CD14-positive monocyte (primary cell): Measurements from ENCODE around the gene SLC9C1. TPM values are rescaled to one million over a fixed set of nuclear protein-coding genes. Genes with fewer than 3 reads are reported as not detected.
A peak's percentile ranks its signal among the peaks of the same experiment; 100 is the strongest.

Source experiments
- DNase-seq, 3 donors: peaks; one replicate each; pipeline ENCODE4 v3.0.0-alpha.2; 2011 to 2022
- H2AFZ ChIP-seq: 2 replicates; pipeline ENCODE4 v1.6.0; 2012; ENCODE audit warnings: mild to moderate bottlenecking, low read depth, low read length, inconsistent platforms; ENCODE audit not compliant: insufficient read depth, poor library complexity, severe bottlenecking
- H3K27ac ChIP-seq, 2 donors: 1 replicate in 1 of 2; 2 replicates in 1 of 2; pipeline ENCODE4 v1.5.1; 2012 to 2013; ENCODE audit warnings: low read length in 2 of 2, control low read depth in 1 of 2, inconsistent platforms in 1 of 2, low read depth in 1 of 2, mild to moderate bottlenecking in 1 of 2
- H3K27me3 ChIP-seq, 2 donors: one replicate each; pipeline versions ENCODE4 v1.6.0 to v1.6.1; 2011 to 2013; ENCODE audit warnings: low read length in 2 of 2; ENCODE audit not compliant: control insufficient read depth in 2 of 2, insufficient read depth in 2 of 2
- H3K36me3 ChIP-seq, 2 donors: replicated peaks in 1 of 2; 1 replicate in 1 of 2; 2 replicates in 1 of 2; pipeline versions ENCODE4 v1.5.1 to v1.6.1; 2012 to 2013; ENCODE audit warnings: low read length in 2 of 2, control low read depth in 1 of 2, inconsistent platforms in 1 of 2, mild to moderate bottlenecking in 1 of 2; ENCODE audit not compliant: insufficient read depth in 2 of 2, control insufficient read depth in 1 of 2
- H3K4me1 ChIP-seq, 2 donors: 1 replicate in 1 of 2; 2 replicates in 1 of 2; pipeline versions ENCODE4 v1.5.1 to v1.6.1; 2012 to 2013; ENCODE audit warnings: low read length in 2 of 2, control low read depth in 1 of 2, inconsistent platforms in 1 of 2, mild to moderate bottlenecking in 1 of 2, moderate library complexity in 1 of 2; ENCODE audit not compliant: insufficient read depth in 2 of 2, control insufficient read depth in 1 of 2
- H3K4me2 ChIP-seq: replicated peaks from 2 replicates; pipeline ENCODE3; 2012; ENCODE audit warnings: low read length, moderate library complexity, mild to moderate bottlenecking; ENCODE audit not compliant: poor library complexity, severe bottlenecking; ENCODE audit errors: extremely low read depth
- H3K4me3 ChIP-seq, 3 experiments: fragments of 200-600 bp in 1 of 3; sonication (generic) in 1 of 3; replicated peaks in 1 of 3; 1 replicate in 2 of 3; 2 replicates in 1 of 3; pipeline ENCODE4 v1.5.1; 2011 to 2013; ENCODE audit warnings: low read length in 3 of 3, mild to moderate bottlenecking in 3 of 3, control low read depth in 2 of 3, low read depth in 2 of 3, inconsistent platforms in 1 of 3, moderate library complexity in 1 of 3
- H3K79me2 ChIP-seq: 2 replicates; pipeline ENCODE4 v1.6.0; 2012; ENCODE audit warnings: mild to moderate bottlenecking, control low read depth, inconsistent platforms, low read length, moderate library complexity; ENCODE audit not compliant: insufficient read depth
- H3K9ac ChIP-seq: 2 replicates; pipeline ENCODE4 v1.6.0; 2017; ENCODE audit warnings: low read length, mild to moderate bottlenecking; ENCODE audit not compliant: insufficient read depth, poor library complexity, severe bottlenecking
- H3K9me3 ChIP-seq, 2 donors: replicated peaks in 1 of 2; 1 replicate in 1 of 2; 2 replicates in 1 of 2; pipeline versions ENCODE4 v1.5.1 to v1.6.1; 2012 to 2013; ENCODE audit warnings: low read length in 2 of 2, control low read depth in 1 of 2; ENCODE audit not compliant: control insufficient read depth in 1 of 2, insufficient read depth in 1 of 2
- H4K20me1 ChIP-seq: 2 replicates; pipeline ENCODE4 v1.6.0; 2012; ENCODE audit warnings: mild to moderate bottlenecking, low read length, control low read depth, moderate library complexity; ENCODE audit not compliant: insufficient read depth
- H3K27ac Mint-ChIP-seq, 7 donors: one replicate each; pipeline ENCODE4 v1.8.0; 2020; ENCODE audit warnings: mild to moderate bottlenecking in 7 of 7, mixed read lengths in 7 of 7, moderate library complexity in 6 of 7, inconsistent platforms in 2 of 7
- H3K27me3 Mint-ChIP-seq, 3 donors: one replicate each; pipeline ENCODE4 v1.8.0; 2021 to 2022; ENCODE audit warnings: low read depth in 3 of 3, mild to moderate bottlenecking in 3 of 3, mixed read lengths in 3 of 3, moderate library complexity in 3 of 3, inconsistent platforms in 1 of 3
- H3K36me3 Mint-ChIP-seq, 2 donors: one replicate each; pipeline ENCODE4 v1.8.0; 2020; ENCODE audit warnings: mixed read lengths in 2 of 2, inconsistent platforms in 1 of 2, mild to moderate bottlenecking in 1 of 2
- H3K4me1 Mint-ChIP-seq: one replicate; pipeline ENCODE4 v1.8.0; 2020; ENCODE audit warnings: mild to moderate bottlenecking, mixed read lengths
- H3K4me3 Mint-ChIP-seq, 2 donors: one replicate each; pipeline ENCODE4 v1.8.0; 2020; ENCODE audit warnings: mild to moderate bottlenecking in 2 of 2, mixed read lengths in 2 of 2, moderate library complexity in 1 of 2
- H3K9me3 Mint-ChIP-seq, 7 donors: one replicate each; pipeline ENCODE4 v1.8.0; 2020 to 2022; ENCODE audit warnings: mixed read lengths in 7 of 7, mild to moderate bottlenecking in 6 of 7, moderate library complexity in 6 of 7, inconsistent platforms in 2 of 7
- CTCF ChIP-seq: fragments of 200-600 bp; IDR thresholded peaks from one replicate; pipeline ENCODE4 v1.8.0; 2022; ENCODE audit warnings: antibody characterized with exemption, mild to moderate bottlenecking
- WGBS: methylation state at CpG from one replicate; pipeline ENCODE4 v1.1.5; 2013; ENCODE audit warnings: missing lambda C conversion rate; ENCODE audit not compliant: insufficient coverage; 5-methylcytosine and 5-hydroxymethylcytosine counted together
- intact Hi-C, 2 donors: fragments of 100-400 bp; cut with micrococcal nuclease; formaldehyde crosslinking; loops; one replicate each; pipeline versions ENCODE4 v1.15.0 to v1.15.1; 2023
- polyA plus RNA-seq, 3 donors: library from polyadenylated mRNA; depleted of rRNA in 1 of 3; unstranded in 2 of 3; stranded (reverse) in 1 of 3; fragments of 300-500 nt in 2 of 3; fragments of >200 nt in 1 of 3; fragmentation: Illumina TruSeq in 2 of 3; gene quantifications; 1 replicate in 2 of 3; 2 replicates in 1 of 3; pipeline ENCODE4 v1.2.3, GENCODE V29; 2012 to 2021
- small RNA-seq: library from RNA; depleted of rRNA; stranded (forward); fragments of <200 nt; gene quantifications from one replicate; pipeline ENCODE3, GENCODE V24; 2012; ENCODE audit warnings: low read depth; ENCODE audit not compliant: insufficient read length

Gene SLC9C1
- polyA plus RNA-seq, 3 donors = not detected

GRCh38 chr3:112090887-112091586 is 203.0 kb downstream of the SLC9C1 start:
- intact Hi-C loops = no loop called here
- peaks cover 0 to 22% (median 6%) of the 10 kb centered on the region in 7 donors for H3K9me3 Mint-ChIP-seq
- H3K4me3 ChIP-seq = no peak overlapping the region
- H3K4me3 Mint-ChIP-seq = peak overlapping the region in 1 of 2 donors; percentile 80
- H3K9me3 ChIP-seq = peaks cover 0 to 3% of the 10 kb centered on the region in 2 donors
- H3K4me2 ChIP-seq = no peak overlapping the region
- H3K27me3 Mint-ChIP-seq = peaks cover 92 to 96% (median 93%) of the 10 kb centered on the region in 3 donors
- no peaks in the 10 kb centered on the region for H3K36me3 ChIP-seq
- no peak for DNase-seq
- H3K79me2 ChIP-seq = no peaks in the 10 kb centered on the region
- H3K36me3 Mint-ChIP-seq = peaks cover 4 to 5% of the 10 kb centered on the region in 2 donors
- peaks cover 36% of the 10 kb centered on the region for H3K4me1 Mint-ChIP-seq
- H3K27me3 ChIP-seq = peaks cover 86 to 96% of the 10 kb centered on the region in 2 donors
- H3K27ac ChIP-seq = no peak overlapping the region
- H3K27ac Mint-ChIP-seq = peak overlapping the region in 1 of 7 donors; percentile 30
- H4K20me1 ChIP-seq = no peaks in the 10 kb centered on the region
- no CpG with 5 or more reads among the region's 6 CpGs for WGBS
- no peak overlapping the region for H2AFZ ChIP-seq
- no peak for TF ChIP-seq CTCF
- H3K9ac ChIP-seq = no peak overlapping the region
- peaks cover 19 to 23% of the 10 kb centered on the region in 2 donors for H3K4me1 ChIP-seq

Small RNA genes lying within 50 kb of the gene (small RNA-seq; reads per million reads assigned to genes)
- gene MIR567 = not detected

Other genes with a start within 250 kb of the SLC9C1 start
- gene C3orf52, start 207.8 kb downstream of the SLC9C1 start, polyA plus RNA-seq = not detected
- under 1 TPM in 2 of 3 donors, not detected in 1; 0.10 to 0.16 TPM for gene GCSAM, start 161.0 kb downstream of the SLC9C1 start, polyA plus RNA-seq
- under 1 TPM in 2 of 3 donors, not detected in 1; 0.12 to 0.13 TPM for gene CD200, start 38.9 kb upstream of the SLC9C1 start, polyA plus RNA-seq
- gene BTLA, start 205.3 kb upstream of the SLC9C1 start, polyA plus RNA-seq = under 1 TPM in 1 of 3 donors, not detected in 2; 0.05 TPM